Urothelium cell line (cell line): ENCODE data around the gene JPT1.
"Not testable (repeated sequence)": the region's sequence is repeated elsewhere in the genome, so short reads cannot be mapped to it uniquely, and the experiment has no call there.

Experiments
- DNase-seq: peaks from one replicate; pipeline ENCODE4 v3.0.0; 2011; ENCODE audit warnings: low spot score, mixed read lengths
- FAIRE-seq: peaks from 2 replicates; lab custom pipeline; 2011; peaks lifted over from hg19 to GRCh38; lab: Jason Lieb, UNC

Gene JPT1

GRCh38 chr17:75131278-75132017 lies 22.9 kb downstream of the JPT1 start, which contains the start of gene NT5C:
Gene NT5C (minus strand): TSS chr17:75131742. CDS start chr17:75131707, 35 bp downstream.
- DNase-seq (peak; percentile 94), FAIRE-seq (peak; percentile 50)

GRCh38 chr17:75130632-75131277 lies 23.6 kb downstream of the JPT1 start:
- FAIRE-seq: peak; percentile 17
- DNase-seq: peak; percentile 79

DNA sequence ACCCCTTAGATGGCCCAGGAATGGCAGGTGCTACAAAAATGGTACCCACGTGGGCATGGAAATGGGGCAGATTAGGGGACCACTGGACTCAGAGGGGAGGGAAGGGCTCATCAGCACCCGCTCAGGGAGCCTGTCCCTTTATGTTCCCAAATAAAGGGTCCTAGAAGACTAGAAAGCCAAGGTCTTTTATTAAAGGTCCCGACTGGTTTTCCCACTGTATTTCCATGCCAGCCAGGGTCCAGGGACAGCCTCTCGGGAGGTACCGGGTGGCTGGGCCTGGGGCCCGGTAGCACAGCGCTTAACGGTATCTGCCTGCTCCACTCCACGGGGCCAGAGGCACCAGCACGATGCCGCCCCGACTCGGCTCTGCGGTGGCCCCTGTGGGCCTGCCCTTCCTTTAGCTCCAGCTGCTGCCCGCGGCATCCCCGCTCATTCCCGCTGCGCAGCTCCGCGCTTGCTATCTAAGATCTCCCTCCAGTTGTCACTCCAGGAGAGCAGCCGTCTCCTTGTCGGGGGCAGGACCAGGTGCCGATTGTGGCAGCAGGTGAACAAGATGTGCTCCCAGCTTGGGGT lies 24.2 kb downstream of the JPT1 start:
- no peak for DNase-seq
- FAIRE-seq: no peak

- no peak for FAIRE-seq
These were observed 24.7 kb downstream of the JPT1 start for GRCh38 chr17:75129576-75129975.

DNA sequence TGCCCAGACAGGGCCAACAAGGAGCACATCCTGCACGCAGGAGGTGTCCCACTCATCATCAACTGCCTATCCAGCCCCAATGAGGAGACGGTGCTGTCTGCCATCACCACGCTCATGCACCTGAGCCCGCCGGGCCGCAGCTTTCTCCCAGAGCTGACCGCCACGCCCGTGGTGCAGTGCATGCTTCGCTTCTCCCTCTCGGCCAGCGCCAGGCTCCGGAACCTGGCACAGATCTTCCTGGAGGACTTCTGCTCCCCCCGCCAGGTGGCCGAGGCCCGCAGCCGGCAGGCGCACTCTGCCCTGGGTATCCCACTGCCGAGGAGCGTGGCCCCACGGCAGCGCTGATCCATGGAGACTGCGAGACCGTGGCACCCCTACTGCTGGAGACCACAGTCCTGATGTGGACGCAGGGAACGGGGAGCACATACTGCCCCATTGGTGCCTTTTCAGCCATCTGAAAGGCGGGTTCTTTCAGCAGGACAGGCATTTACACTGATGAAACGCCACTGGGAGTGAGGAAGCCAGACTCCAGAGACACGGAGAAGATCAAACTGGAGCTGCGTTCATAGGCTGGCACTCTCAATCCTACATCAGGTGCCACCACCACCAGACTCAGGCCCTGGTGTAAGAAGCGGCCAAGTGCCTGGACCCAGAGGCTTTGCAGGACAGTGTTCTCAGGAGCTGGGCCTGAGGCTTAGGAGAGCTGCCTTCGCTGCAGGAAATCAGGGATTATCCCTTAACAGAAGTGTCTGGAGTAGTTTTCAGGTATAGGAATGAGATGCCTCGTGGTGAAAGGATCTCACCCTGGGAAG lies 25.4 kb downstream of the JPT1 start:
- DNase-seq (no peak), FAIRE-seq (no peak)

More at GRCh38 chr17:75129576-75129975, 24.7 kb downstream of the JPT1 start:
- no peak for DNase-seq

DNA sequence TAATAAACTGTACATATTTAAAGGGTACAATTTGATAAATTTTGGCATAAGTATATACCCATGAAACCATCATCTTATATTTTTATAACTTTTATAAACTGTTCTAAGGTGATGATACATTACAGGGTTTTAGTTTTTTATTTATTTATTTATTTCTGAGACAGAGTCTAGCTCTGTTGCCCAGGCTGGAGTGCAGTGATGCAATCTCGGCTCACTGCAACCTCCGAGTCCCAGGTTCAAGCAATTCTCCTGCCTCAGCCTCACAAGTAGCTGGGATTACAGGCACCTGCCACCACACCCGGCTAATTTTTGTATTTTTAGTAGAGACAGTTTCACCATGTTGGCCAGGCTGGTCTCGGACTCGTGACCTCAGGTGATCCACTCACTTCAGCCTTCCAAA lies 26.4 kb downstream of the JPT1 start:
- FAIRE-seq, DNase-seq: not testable (repeated sequence)

- no peak for FAIRE-seq
- no peak for DNase-seq
These were observed 27.4 kb downstream of the JPT1 start for GRCh38 chr17:75126954-75127353.

DNA sequence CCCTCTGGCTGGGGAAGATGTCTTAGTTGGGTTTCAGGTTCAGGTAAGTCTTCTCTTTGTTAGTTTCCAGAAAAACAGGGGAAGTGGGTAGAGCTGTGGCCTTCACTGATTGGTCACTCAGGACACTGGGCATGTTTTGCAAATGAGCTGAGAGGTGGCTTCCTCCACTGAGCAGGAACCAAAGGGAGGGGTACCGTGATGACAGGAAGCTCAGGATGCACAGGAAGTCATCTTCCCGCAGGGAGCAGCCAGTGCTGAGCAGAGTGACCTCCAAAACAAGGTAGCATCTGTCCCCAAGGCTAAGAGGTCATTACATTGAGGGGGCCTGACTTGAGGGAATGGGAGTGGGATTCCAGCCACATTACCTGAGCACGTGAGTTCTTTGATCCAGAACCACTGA lies 28.3 kb downstream of the JPT1 start:
- DNase-seq (no peak), FAIRE-seq (peak; percentile 63)

DNA sequence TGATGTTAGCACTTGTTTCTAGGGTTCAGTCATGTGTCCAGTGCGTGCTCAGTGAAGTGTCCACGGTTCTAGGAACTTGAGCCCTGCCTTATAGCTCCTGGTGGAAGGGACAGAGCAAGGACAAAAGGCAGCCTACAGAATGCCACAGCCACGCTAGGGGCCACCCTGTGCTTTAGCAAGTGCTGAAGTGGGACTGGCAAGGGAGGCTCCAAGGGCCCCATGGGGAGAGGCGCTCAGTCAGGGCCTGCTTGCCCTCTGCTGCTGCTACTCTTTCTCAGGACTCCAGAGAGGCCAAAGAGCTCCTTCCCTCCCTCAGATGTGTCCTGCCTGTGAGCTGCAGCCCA lies 29.5 kb downstream of the JPT1 start:
- no peak for DNase-seq

DNA sequence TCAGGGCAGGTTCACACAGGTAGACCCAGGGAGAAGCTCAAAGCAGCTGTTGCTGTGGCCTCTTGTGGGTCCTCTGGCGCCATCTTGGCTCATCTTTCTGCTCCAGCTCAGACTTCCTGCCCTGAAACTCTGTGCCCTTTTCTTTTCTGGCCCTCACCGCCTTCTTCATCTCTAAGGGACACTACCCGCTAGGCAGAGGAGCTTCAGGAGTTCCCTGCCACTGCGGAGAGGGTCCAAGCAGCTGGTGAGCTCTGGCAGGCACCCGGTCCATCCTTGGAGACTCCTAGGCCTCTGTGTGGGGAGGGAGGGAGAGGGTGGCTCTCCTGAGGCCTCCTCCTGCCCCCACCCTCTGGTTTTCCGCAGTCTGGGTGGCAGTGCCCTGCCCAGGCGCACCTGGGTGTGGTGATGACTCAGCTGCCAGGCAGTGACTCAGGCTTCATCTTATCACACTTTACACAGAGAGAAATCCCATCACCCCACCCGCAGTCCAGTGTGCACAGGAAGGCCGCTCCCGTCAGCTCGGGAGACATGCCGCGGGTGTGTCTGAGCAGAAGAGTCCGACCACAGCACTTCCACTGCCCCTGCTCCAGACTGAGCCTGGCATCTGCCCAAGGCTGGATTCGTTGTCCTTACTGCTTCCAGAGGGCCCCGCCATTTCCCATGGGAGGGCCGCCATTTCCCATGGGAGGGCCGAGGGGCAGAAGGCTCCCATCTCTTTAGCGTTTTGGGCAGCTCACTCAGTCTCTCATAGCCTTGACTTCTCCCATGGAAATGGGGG lies 30.1 kb downstream of the JPT1 start:
- peak; percentile 96 for FAIRE-seq
- DNase-seq: peak; percentile 99

More for the DNA sequence above, 29.5 kb downstream of the JPT1 start:
- FAIRE-seq: no peak

DNA sequence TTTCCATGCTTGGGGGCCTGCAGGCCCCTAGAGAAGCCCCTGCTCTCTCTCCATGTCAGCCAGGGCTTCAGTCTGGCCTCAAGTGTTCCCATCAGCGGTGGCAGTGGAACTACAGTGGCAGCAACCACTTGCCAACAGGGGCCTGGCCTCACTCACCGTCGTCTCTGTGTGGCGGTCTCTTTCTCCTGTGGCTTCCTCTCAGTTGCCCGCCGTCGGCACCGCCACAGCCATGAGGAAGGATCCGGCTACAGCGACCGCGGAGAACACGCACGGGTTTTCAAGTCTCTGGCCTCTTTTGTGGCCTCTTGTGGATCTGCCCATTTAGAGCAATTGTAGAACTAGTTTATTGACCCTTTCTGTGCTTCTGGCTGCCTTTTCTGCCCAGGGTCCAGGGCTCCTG lies 36.0 kb downstream of the JPT1 start:
- FAIRE-seq (no peak), DNase-seq (no peak)

- FAIRE-seq (no peak), DNase-seq (no peak)
These were observed 37.6 kb downstream of the JPT1 start for GRCh38 chr17:75116737-75117136.

DNA sequence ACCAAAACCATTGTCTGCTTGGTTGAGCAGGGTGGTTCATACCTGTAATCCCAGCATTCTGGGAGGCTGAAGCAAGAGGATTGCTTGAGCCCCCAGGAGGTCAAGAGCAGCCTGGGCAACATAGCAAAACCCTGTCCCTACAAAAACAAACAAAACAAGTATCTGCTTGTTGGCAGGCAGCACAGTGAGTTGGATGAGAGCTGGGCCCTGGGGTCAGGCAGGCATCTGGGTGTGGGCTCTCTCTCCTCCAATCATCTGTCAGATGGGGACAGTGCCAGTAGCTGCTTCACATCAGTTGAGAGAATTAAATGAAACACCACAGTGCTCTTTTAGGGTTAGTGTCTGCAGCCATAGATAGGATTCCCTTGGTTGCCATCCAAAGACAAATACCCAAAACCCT lies 38.8 kb downstream of the JPT1 start:
- FAIRE-seq (no peak), DNase-seq (no peak)

DNA sequence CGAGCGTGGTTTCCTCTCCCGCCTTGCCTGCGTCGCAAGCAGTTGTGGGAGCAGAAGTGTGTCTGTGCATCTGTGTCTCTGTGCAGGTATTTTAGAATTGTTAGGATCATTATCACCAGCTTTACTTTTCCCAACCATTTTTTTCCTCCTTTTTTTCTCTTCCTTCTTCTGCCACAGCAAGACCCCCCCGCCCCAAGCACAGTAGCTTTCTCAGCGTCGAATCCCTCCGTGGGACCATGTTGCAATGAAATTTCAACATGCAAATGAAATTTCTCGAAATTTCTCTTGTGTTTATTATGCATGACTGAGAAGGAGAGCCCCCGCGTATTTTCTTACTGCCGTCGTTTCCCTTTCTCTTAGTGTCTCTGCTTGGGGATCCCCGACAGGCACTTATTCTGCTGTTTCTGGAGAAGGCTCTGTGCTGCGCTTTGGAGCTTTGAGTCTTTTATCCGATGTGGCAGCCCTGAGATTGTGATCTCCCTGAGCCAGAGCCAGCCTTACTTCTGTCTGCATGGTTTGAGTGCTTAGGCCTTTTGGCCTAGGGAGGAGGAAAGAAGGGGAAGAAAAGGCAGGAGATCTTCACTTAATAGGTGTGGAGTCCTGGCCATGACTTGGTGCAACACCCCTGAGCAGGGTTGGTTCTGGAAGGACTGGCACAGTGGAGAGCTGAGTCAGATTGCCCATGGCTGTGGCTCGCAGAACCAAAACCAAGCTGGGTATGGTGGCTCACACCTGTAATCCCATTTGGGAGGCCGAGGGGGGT lies 39.6 kb downstream of the JPT1 start:
- no peak for FAIRE-seq

GRCh38 chr17:75113798-75114551 lies 40.3 kb downstream of the JPT1 start:
- peak; percentile 37 for FAIRE-seq
- DNase-seq: peak; percentile 89

More for the DNA sequence above, 39.6 kb downstream of the JPT1 start:
- DNase-seq: no peak

GRCh38 chr17:75111777-75112335 lies 42.5 kb downstream of the JPT1 start:
- DNase-seq (no peak), FAIRE-seq (no peak)

DNA sequence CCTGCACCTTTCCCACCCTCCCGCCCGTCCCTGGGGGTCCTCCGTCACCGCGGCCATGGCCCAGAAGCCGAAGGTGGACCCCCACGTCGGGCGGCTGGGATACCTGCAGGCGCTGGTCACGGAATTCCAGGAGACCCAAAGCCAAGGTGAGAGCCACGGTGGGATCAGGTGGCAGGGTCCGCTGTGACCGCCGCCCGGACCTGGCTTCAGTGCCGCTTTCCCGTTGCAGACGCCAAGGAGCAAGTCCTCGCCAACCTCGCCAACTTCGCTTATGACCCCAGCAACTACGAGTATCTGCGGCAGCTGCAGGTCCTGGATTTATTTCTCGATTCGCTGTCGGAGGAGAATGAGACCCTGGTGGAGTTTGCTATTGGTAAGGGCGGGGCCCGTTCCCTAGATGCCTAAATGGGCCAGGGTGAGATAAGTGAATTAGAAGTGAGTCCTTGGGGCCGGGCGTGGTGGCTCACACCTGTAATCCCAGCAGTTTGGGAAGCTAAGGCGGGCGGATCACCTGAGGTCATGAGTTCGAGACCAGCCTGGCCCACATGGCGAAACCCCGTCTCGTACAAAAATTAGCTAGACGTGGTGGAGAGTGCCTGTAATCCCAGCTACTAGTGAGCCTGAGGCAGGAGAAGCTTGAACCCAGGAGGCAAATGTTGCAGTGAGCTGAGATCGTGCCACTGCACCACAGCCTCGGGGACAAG lies 43.9 kb downstream of the JPT1 start:
- FAIRE-seq (no peak), DNase-seq (peak; percentile 30)
